ENCODE results near the gene PPP1R3G. TPM values are rescaled to one million over a fixed set of nuclear protein-coding genes. Genes with fewer than 3 reads are reported as not detected.
A peak's percentile ranks its signal among the peaks of the same experiment; 100 is the strongest.
"Not testable (repeated sequence)": the region's sequence is repeated elsewhere in the genome, so short reads cannot be mapped to it uniquely, and the experiment has no call there.

The PPP1R3G gene
- 1.6 TPM for total RNA-seq

- no peak for FAIRE-seq
Measured at GRCh38 chr6:5084781-5085647, at the start of gene PPP1R3G. Gene PPP1R3G (plus strand): TSS chr6:5085341. CDS start chr6:5085486, 145 bp downstream.

GRCh38 chr6:5036269-5036668 is 48.9 kb upstream of the PPP1R3G start:
- no peak for FAIRE-seq
- DNase-seq (ENCODE audit: low spot score in 2 of 2) = no peak

More at GRCh38 chr6:5084781-5085647, at the start of gene PPP1R3G:
- DNase-seq (ENCODE audit: low spot score in 2 of 2) = peak; percentile 44 to 49

GRCh38 chr6:5041955-5042354 is 43.2 kb upstream of the PPP1R3G start:
- DNase-seq (ENCODE audit: low spot score in 2 of 2) (no peak), FAIRE-seq (no peak)

- FAIRE-seq (no peak), DNase-seq (ENCODE audit: low spot score in 2 of 2) (no peak)
Measured at GRCh38 chr6:5042436-5042835, 42.7 kb upstream of the PPP1R3G start.

DNA sequence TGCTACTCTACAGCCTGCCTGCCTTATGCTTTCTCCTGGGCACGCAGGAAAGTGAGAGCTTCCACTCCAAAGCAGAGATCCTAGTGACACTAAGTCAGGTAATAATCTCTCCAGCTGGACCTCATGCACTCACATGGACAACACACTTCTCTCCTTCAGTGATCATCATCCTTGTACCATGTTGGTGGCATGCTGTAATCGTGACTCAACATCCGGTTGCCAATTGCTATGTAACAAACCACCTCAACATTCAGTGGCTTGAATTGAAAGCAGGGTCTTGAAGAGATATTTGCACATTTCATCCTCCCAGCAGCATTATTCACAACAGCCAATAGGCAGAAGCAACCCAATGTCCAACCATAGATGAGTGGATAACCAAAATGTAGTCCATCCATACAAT is 40.3 kb upstream of the PPP1R3G start:
- DNase-seq (ENCODE audit: low spot score in 2 of 2) = no peak
- FAIRE-seq = no peak

DNA sequence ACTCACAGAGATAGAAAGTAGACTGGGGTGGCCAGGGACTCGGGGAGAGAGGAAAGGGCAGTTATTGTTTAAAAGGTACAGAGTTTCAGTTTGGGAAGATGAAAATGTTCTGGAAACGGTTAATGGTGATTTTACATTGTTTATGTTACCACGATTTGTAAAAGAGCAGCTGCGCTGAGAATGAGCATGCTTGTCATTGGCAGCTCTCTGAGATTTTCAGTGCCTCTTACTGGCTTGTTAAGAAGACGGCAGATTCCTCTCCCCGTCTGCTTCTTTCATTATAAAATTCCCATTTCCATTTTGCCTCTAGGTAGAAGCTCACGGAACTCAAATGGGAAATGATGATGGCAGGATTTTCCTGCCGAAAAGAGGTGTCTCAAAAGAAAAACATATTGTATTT is 39.7 kb upstream of the PPP1R3G start:
- FAIRE-seq (no peak), DNase-seq (ENCODE audit: low spot score in 2 of 2) (no peak)

DNA sequence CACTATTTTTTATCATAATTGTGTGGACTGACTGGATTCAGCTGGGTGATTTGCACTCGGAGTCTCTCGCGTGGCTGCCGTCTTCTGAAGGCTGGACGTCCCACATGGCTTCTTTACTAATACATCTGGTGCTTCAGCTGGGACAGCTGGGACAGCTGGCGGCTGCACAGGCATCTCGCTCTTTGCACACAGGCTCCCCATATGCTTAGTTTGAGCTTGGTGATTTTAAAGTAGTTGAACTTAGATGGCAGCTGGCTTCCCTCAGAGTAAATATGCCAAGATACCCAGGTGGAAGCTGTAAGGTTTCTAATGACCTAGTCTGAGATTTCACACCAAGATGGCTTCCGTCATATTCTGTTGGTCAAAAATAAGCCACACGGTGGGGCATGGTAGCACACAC is 38.7 kb upstream of the PPP1R3G start:
- no peak for DNase-seq (ENCODE audit: low spot score in 2 of 2)
- FAIRE-seq = no peak

DNA sequence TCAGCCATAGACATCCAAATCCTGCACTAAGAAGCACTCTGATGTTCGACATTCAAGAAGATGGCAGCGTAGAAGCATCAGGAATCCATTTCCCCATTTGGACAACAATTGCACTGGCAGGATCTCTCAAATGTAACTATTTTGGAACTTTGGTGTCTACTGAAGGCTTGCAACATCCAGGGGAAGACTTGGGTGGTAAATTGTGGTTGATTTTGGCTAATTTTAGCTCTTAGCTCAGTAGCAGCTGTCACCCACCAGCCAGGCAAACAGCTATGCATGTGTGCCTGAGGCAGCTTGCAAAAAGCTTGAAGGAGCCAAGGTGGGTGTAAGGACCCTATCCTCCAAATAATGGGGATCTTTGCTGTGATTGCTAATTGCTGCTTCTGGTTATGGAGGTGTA is 35.1 kb upstream of the PPP1R3G start:
- FAIRE-seq (no peak), DNase-seq (ENCODE audit: low spot score in 2 of 2) (no peak)

DNA sequence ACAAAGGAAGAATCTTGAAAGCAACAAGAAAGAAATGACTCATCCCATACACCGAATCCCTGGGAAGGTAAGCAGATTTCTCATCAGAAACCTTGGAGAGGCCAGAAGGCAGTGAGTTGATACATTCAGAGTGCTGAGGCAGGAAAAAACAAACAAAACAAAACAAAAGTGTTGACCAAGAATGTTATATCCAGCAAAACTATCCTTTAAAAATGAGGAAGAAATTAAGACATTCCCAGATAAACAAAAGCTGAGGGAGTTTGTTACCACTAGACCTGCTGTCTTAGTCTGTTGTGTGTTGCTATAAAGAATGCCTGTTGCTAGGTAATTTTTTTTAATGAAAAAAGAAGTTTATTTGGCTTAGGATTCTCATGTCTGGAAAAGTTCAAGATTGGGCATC is 33.7 kb upstream of the PPP1R3G start:
- FAIRE-seq (no peak), DNase-seq (ENCODE audit: low spot score in 2 of 2) (no peak)

GRCh38 chr6:5053038-5053437 is 32.1 kb upstream of the PPP1R3G start:
- no peak for DNase-seq (ENCODE audit: low spot score in 2 of 2)
- no peak for FAIRE-seq

GRCh38 chr6:5053864-5054244 is 31.3 kb upstream of the PPP1R3G start:
- DNase-seq (ENCODE audit: low spot score in 2 of 2) = no peak
- no peak for FAIRE-seq

GRCh38 chr6:5054245-5054873 is 30.8 kb upstream of the PPP1R3G start:
- no peak for DNase-seq (ENCODE audit: low spot score in 2 of 2)
- no peak for FAIRE-seq

- FAIRE-seq (no peak), DNase-seq (ENCODE audit: low spot score in 2 of 2) (no peak)
Measured at GRCh38 chr6:5055118-5055517, 30.0 kb upstream of the PPP1R3G start.

GRCh38 chr6:5058254-5058653 is 26.9 kb upstream of the PPP1R3G start:
- no peak for FAIRE-seq
- DNase-seq (ENCODE audit: low spot score in 2 of 2) = no peak

DNA sequence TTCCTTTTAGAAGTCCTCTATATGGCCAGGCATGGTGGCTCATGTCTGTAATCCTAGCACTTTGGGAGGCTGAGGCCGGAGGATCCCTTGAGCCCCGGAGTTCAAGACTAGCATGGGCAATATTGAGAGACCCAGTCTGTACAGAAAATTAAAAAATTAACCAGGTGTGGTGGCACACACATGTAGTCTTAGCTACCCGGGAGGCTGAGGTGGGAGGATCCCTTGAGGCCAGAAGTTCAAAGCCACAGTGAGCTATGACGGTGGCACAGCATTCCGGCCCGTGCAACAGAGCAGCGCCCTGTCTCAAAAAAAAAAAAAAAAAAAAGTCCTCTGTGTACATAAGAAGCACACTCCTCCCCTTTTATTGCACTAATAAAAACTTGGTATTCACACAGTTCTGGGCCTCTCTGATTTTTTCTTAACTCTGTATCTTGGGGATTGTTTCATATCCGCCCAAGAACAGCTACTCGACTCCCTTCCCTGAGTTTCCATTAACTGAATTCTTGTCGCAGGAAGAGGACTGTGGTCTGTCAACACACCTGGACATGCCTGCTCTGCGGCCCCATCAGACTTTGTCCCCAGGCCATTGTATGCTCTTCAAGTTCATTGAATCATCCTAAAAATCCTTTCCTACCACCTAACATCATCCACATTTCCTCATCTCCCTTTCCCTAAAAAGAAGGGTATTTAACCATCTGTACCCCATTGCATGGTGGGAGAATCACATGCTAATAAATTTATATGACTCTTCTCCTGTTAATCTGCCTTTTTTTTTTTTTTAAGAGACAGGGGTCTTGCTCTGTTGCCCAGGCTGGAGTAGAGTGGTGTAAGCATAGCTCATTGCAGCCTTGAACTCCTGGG is 25.9 kb upstream of the PPP1R3G start:
- no peak for DNase-seq (ENCODE audit: low spot score in 2 of 2)
- FAIRE-seq = no peak

GRCh38 chr6:5060439-5060838 is 24.7 kb upstream of the PPP1R3G start:
- not testable (repeated sequence) for FAIRE-seq; DNase-seq (ENCODE audit: low spot score in 2 of 2)

GRCh38 chr6:5061152-5061551 is 24.0 kb upstream of the PPP1R3G start:
- FAIRE-seq = no peak

DNA sequence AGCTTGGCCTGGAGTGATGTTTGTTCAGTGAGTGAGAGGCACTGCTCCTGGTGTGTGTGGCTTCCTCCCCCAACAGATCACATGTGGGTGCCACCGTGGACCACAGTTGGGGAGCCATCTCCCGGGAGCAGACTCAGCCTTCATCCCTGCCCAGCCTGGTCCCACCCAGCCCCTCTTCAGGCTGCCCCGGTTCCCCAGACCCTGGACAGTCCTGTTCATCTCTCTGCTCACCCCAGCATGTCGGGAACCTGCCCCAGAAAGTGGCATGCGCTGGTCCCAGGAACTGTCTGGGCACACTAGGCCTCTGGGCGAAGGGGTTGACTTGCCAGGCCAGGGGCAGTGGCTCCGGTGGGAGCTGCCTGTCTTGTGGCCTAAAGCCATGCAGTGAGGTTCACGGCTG is 21.5 kb upstream of the PPP1R3G start:
- DNase-seq (ENCODE audit: low spot score in 2 of 2) = no peak
- FAIRE-seq = no peak

More at GRCh38 chr6:5061152-5061551, 24.0 kb upstream of the PPP1R3G start:
- no peak for DNase-seq (ENCODE audit: low spot score in 2 of 2)

DNA sequence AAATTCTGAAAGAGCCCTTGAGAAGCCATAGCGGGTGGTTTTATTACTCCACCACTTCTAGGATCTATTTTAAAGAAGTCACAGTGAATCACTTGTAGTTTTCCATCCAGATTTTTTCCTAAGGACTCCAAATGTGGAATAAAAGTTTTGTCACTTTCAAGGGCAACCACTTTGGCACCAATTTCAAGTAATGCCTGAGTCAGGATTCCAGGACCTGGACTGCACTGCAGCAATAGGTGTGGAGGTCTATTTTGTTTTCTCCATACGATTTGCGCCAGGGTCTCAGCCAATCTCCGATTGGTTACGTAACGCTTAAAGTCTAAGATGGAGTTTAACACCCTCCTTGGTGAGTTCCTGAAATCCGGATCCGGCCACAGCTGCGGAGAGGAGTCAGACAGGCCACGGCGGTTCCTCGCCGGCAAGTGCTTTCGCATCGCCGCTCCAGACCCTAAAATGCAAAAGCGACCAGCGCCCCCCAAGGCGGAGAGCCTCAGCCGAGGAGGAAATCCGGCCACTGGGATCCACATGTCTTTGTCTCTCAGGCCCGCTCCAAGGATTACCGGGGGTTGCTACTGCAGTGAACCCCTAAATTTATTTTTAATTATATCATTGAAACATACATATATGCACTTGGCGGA is 18.6 kb upstream of the PPP1R3G start:
- DNase-seq (ENCODE audit: low spot score in 2 of 2) (no peak), FAIRE-seq (no peak)

DNA sequence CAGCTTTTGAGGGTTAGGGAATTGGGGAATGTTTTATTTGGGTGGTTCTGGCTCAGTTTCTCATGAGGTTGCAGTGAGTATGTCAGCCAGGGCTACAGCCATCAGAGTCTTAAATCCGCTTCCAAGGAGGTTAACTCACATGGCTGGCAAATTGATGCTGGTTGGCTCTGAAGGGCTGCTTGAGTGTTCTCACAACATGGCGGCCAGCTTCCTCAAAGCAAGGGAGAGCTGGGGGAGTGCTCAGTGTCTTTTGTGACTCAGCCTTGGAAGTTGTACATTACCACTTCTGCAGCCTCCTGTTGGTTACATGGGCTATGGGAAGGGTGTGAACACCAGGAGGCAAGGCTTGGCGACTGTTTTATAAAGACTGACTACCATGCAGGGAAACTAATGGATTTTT is 17.8 kb upstream of the PPP1R3G start:
- FAIRE-seq = no peak

More for the DNA sequence above, 17.8 kb upstream of the PPP1R3G start:
- DNase-seq (ENCODE audit: low spot score in 2 of 2) = no peak

Measured in frontal cortex (tissue), 4 donors.